Myocyte (in vitro differentiated cells): Measurements from ENCODE around the gene NEDD4L. TPM values are rescaled to one million over a fixed set of nuclear protein-coding genes. Genes with fewer than 3 reads are reported as not detected.

Experiments
- DNase-seq: peaks from one replicate; pipeline ENCODE4 v3.0.0-alpha.2; 2012; ENCODE audit warnings: low read depth
- microRNA counts: library from miRNA; unstranded; fragments of <30 nt; microRNA quantifications from one replicate; lab custom pipeline; 2016
- microRNA-seq: library from miRNA; unstranded; fragments of <30 nt; microRNA quantifications from one replicate; pipeline ENCODE4, GENCODE V29; 2016
- total RNA-seq: library from RNA; depleted of rRNA; stranded (reverse); fragments of >200 nt; gene quantifications from 2 replicates; pipeline ENCODE4 v1.2.3, GENCODE V29; 2014

Gene NEDD4L
- total RNA-seq, 1 donor from 2014 or later, result 31.7 TPM

DNA sequence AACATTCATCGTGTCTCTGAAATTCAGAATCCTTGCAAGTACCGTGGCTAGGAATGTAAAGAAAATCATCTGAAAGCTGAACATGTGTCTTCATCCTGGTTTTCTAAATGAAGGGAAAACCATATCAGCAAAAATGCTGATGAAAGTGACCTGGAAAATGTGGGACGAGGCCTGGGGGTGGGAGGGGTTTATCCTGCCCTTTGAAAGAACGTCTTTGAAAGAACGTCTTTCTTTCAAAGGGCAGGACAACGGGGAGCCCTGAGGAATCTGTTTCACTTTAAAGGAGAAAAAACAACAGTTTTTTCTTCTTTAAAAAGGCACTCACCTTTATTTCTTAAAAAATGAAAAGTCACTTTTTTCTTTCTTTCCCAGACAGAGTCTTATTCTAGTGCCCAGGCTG is 399.6 kb downstream of the NEDD4L start:
- DNase-seq, result no peak

GRCh38 chr18:58446391-58447060 is 402.5 kb downstream of the NEDD4L start:
- DNase-seq, result peak; percentile 54

GRCh38 chr18:58447402-58448095 is 403.5 kb downstream of the NEDD4L start:
- DNase-seq, result no peak

- peak; percentile 65 for DNase-seq
Observed at GRCh38 chr18:58449464-58449863, 405.4 kb downstream of the NEDD4L start.

MicroRNAs encoded within 50 kb of the gene (microRNA counts, 767-probe panel; counts per million panel counts)
- microRNA hsa-miR-122-5p (lab: Ali Mortazavi, UCI), result not detected

Small RNA genes lying within 50 kb of the gene (microRNA-seq; reads per million reads assigned to microRNA genes)
- gene MIR3591, result not detected

Other genes starting within 250 kb of the NEDD4L start
- 3.9 and 7.2 TPM in 2 replicates for gene ATP8B1, start 240.9 kb upstream of the NEDD4L start, total RNA-seq